Nephron progenitor cell (in vitro differentiated cells): ENCODE measurements around the gene SMCO3.

ENCODE experiments used
- DNase-seq: peaks from one replicate; pipeline ENCODE4 v3.0.0; 2021
- H3K27ac Mint-ChIP-seq: 2 replicates; pipeline ENCODE4 v1.8.0; 2021; ENCODE audit warnings: mild to moderate bottlenecking, moderate library complexity, mixed read lengths
- H3K27me3 Mint-ChIP-seq: 2 replicates; pipeline ENCODE4 v1.8.0; 2021; ENCODE audit warnings: mild to moderate bottlenecking, low read depth, mixed read lengths; ENCODE audit not compliant: poor library complexity
- H3K36me3 Mint-ChIP-seq: 2 replicates; pipeline ENCODE4 v1.8.0; 2021; ENCODE audit warnings: low read depth, mixed read lengths
- H3K4me1 Mint-ChIP-seq: 2 replicates; pipeline ENCODE4 v1.8.0; 2021; ENCODE audit warnings: mixed read lengths
- H3K4me3 Mint-ChIP-seq: 2 replicates; pipeline ENCODE4 v1.8.0; 2021; ENCODE audit warnings: mild to moderate bottlenecking, moderate library complexity, mixed read lengths
- H3K9me3 Mint-ChIP-seq: 2 replicates; pipeline ENCODE4 v1.8.0; 2021; ENCODE audit warnings: mild to moderate bottlenecking, moderate library complexity, mixed read lengths
- CTCF ChIP-seq: fragments of 200-600 bp; sonication (generic); IDR thresholded peaks from 2 replicates; pipeline ENCODE4 v1.5.0; 2021; ENCODE audit warnings: antibody characterized with exemption

Gene SMCO3

GRCh38 chr12:14810167-14810952 is 3.6 kb downstream of the SMCO3 start:
- Mint-ChIP-seq H3K36me3 (no peaks in the 10 kb centered on the region), H3K4me3 (no peak overlapping the region), H3K27me3 (peaks cover 9% of the 10 kb centered on the region)

GRCh38 chr12:14803830-14804160 is 10.2 kb downstream of the SMCO3 start:
- no peaks in the 10 kb centered on the region for H3K4me1 Mint-ChIP-seq
- peaks cover 9% of the 10 kb centered on the region for H3K36me3 Mint-ChIP-seq
- H3K4me3 Mint-ChIP-seq: no peak overlapping the region
- H3K9me3 Mint-ChIP-seq: no peaks in the 10 kb centered on the region
- peaks cover 3% of the 10 kb centered on the region for H3K27me3 Mint-ChIP-seq
- TF ChIP-seq CTCF: no peak
- no peak for DNase-seq
- no peak overlapping the region for H3K27ac Mint-ChIP-seq

More at GRCh38 chr12:14810167-14810952, 3.6 kb downstream of the SMCO3 start:
- Mint-ChIP-seq H3K27ac (no peak overlapping the region), H3K9me3 (no peaks in the 10 kb centered on the region), H3K4me1 (no peaks in the 10 kb centered on the region)
- no peak for TF ChIP-seq CTCF
- DNase-seq: no peak

GRCh38 chr12:14803011-14803829 is 10.8 kb downstream of the SMCO3 start, which contains the start of the genes C12orf60 and WBP11:
TSS of gene C12orf60 (plus strand) at chr12:14803670. CDS start at chr12:14822936, 19,266 bp downstream.
TSS of gene WBP11 (minus strand) at chr12:14803478. CDS start at chr12:14801383, 2,095 bp downstream.
- H3K9me3 Mint-ChIP-seq: no peaks in the 10 kb centered on the region
- peaks cover 10% of the 10 kb centered on the region for H3K36me3 Mint-ChIP-seq
- no peak within 1 kb of the TSS for H3K27ac Mint-ChIP-seq
- no peak for TF ChIP-seq CTCF
- peaks cover 3% of the 10 kb centered on the region for H3K27me3 Mint-ChIP-seq
- no peak within 1 kb of the TSS for H3K4me3 Mint-ChIP-seq
- H3K4me1 Mint-ChIP-seq: no peaks in the 10 kb centered on the region
- DNase-seq: peak; percentile 84

GRCh38 chr12:14802721-14803010 is 11.3 kb downstream of the SMCO3 start:
- H3K27me3 Mint-ChIP-seq: peaks cover 3% of the 10 kb centered on the region
- no peak for DNase-seq
- H3K27ac Mint-ChIP-seq: no peak overlapping the region
- no peak for TF ChIP-seq CTCF
- no peaks in the 10 kb centered on the region for H3K4me1 Mint-ChIP-seq
- no peaks in the 10 kb centered on the region for H3K9me3 Mint-ChIP-seq
- H3K4me3 Mint-ChIP-seq: no peak overlapping the region
- peaks cover 16% of the 10 kb centered on the region for H3K36me3 Mint-ChIP-seq

- TF ChIP-seq CTCF: no peak
- no peak overlapping the region for H3K4me3 Mint-ChIP-seq
- H3K36me3 Mint-ChIP-seq: peaks cover 20% of the 10 kb centered on the region
These were observed 11.7 kb downstream of the SMCO3 start for GRCh38 chr12:14802247-14802646.

More at GRCh38 chr12:14802247-14802646, 11.7 kb downstream of the SMCO3 start:
- no peak overlapping the region for H3K27ac Mint-ChIP-seq
- DNase-seq: no peak
- no peaks in the 10 kb centered on the region for H3K9me3 Mint-ChIP-seq
- no peaks in the 10 kb centered on the region for H3K4me1 Mint-ChIP-seq
- peaks cover 3% of the 10 kb centered on the region for H3K27me3 Mint-ChIP-seq
